GM18870 (cell line): ENCODE measurements around the gene NRF1.

Experiments used
- ATAC-seq: cut with Tn5 transposase; IDR thresholded peaks from one replicate; pipeline ENCODE4 v1.9.1; 2021; ENCODE audit warnings: moderate library complexity; ENCODE audit not compliant: unreplicated experiment

NRF1 gene

GRCh38 chr7:129730159-129730558 is 118.6 kb downstream of the NRF1 start:
- no peak for ATAC-seq

- ATAC-seq = no peak
These were observed 122.9 kb downstream of the NRF1 start for GRCh38 chr7:129734400-129734799.

GRCh38 chr7:129739427-129739826 is 127.9 kb downstream of the NRF1 start:
- no peak for ATAC-seq

GRCh38 chr7:129740574-129741410 is 129.3 kb downstream of the NRF1 start:
- no peak for ATAC-seq

- ATAC-seq = no peak
These were observed 130.3 kb downstream of the NRF1 start for GRCh38 chr7:129741743-129742213.

- no peak for ATAC-seq
These were observed 130.7 kb downstream of the NRF1 start for GRCh38 chr7:129742256-129742655.

- no peak for ATAC-seq
These were observed 135.5 kb downstream of the NRF1 start for GRCh38 chr7:129746857-129747529.

- ATAC-seq = no peak
These were observed 137.0 kb downstream of the NRF1 start for GRCh38 chr7:129748356-129749109.

GRCh38 chr7:129750091-129750490 is 138.6 kb downstream of the NRF1 start:
- ATAC-seq = no peak

- ATAC-seq = no peak
These were observed 139.0 kb downstream of the NRF1 start for GRCh38 chr7:129750501-129750900.

GRCh38 chr7:129751916-129752315 is 140.4 kb downstream of the NRF1 start:
- ATAC-seq = no peak

- no peak for ATAC-seq
These were observed 141.2 kb downstream of the NRF1 start for GRCh38 chr7:129752760-129753159.

GRCh38 chr7:129754406-129754805 is 142.9 kb downstream of the NRF1 start:
- ATAC-seq = no peak

GRCh38 chr7:129757991-129758390 is 146.5 kb downstream of the NRF1 start:
- no peak for ATAC-seq

- no peak for ATAC-seq
These were observed 151.0 kb downstream of the NRF1 start for GRCh38 chr7:129762387-129762969.

GRCh38 chr7:129764247-129765084 is 152.9 kb downstream of the NRF1 start:
- no peak for ATAC-seq

- no peak for ATAC-seq
These were observed 153.8 kb downstream of the NRF1 start for GRCh38 chr7:129765352-129765751.

GRCh38 chr7:129767120-129768015 is 155.8 kb downstream of the NRF1 start:
- ATAC-seq = no peak
